Measurements from ENCODE around the gene COMMD1. TPM values are rescaled to one million over a fixed set of nuclear protein-coding genes. Genes with fewer than 3 reads are reported as not detected.
A peak's percentile ranks its signal among the peaks of the same experiment; 100 is the strongest.
"Not testable (repeated sequence)": the region's sequence is repeated elsewhere in the genome, so short reads cannot be mapped to it uniquely, and the experiment has no call there.

COMMD1 gene
- total RNA-seq, 1 experiment from 2014 or later, result 31.7 TPM

GRCh38 chr2:62001431-62001830 lies 96.0 kb downstream of the COMMD1 start:
- H3K4me2 ChIP-seq (ENCODE audit: low read length), result no peak overlapping the region
- DNase-seq (no peak), ATAC-seq (no peak)
- no peaks in the 10 kb centered on the region for H3K4me1 ChIP-seq (ENCODE audit: insufficient read depth, low read length)
- POLR2A ChIA-PET (ENCODE audit: unreplicated experiment), result no interaction called here
- no TSS peak for BruUV-seq (replicated peaks)
- no peaks in the 10 kb centered on the region for H3F3A ChIP-seq (ENCODE audit: low read length, unreplicated experiment)
- no peaks in the 10 kb centered on the region for H3K9me2 ChIP-seq (replicated peaks; ENCODE audit: low read length)
- H4K20me1 ChIP-seq (ENCODE audit: low read length), result no peaks in the 10 kb centered on the region
- H3K36me3 ChIP-seq (ENCODE audit: low read depth, low read length), result no peaks in the 10 kb centered on the region
- no peak overlapping the region for H2AFZ ChIP-seq (ENCODE audit: low read length)
- intact Hi-C loops (cut with micrococcal nuclease), result no loop called here
- H3K27ac ChIP-seq (ENCODE audit: low read length), result no peak overlapping the region
- no peaks in the 10 kb centered on the region for H3K27me3 ChIP-seq (ENCODE audit: low read length)
- TF ChIP-seq EZH2 (IDR thresholded peaks at IDR 0.05; ENCODE audit: low read length, unreplicated experiment), result no peak
- TF ChIP-seq, protein P1, sequence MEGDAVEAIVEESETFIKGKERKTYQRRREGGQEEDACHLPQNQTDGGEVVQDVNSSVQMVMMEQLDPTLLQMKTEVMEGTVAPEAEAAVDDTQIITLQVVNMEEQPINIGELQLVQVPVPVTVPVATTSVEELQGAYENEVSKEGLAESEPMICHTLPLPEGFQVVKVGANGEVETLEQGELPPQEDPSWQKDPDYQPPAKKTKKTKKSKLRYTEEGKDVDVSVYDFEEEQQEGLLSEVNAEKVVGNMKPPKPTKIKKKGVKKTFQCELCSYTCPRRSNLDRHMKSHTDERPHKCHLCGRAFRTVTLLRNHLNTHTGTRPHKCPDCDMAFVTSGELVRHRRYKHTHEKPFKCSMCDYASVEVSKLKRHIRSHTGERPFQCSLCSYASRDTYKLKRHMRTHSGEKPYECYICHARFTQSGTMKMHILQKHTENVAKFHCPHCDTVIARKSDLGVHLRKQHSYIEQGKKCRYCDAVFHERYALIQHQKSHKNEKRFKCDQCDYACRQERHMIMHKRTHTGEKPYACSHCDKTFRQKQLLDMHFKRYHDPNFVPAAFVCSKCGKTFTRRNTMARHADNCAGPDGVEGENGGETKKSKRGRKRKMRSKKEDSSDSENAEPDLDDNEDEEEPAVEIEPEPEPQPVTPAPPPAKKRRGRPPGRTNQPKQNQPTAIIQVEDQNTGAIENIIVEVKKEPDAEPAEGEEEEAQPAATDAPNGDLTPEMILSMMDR (conservative IDR thresholded peaks at IDR 0.05; ENCODE audit: low read depth, low read length), result no peak
- H3K4me3 ChIP-seq (ENCODE audit: low read length), result no peak overlapping the region
- H3K9me3 ChIP-seq (ENCODE audit: low read length), result no peaks in the 10 kb centered on the region
- H3K79me2 ChIP-seq (ENCODE audit: low read length), result no peaks in the 10 kb centered on the region
- CTCF ChIA-PET, result no interaction called here
- H3K9ac ChIP-seq (ENCODE audit: low read length), result no peak overlapping the region

DNA sequence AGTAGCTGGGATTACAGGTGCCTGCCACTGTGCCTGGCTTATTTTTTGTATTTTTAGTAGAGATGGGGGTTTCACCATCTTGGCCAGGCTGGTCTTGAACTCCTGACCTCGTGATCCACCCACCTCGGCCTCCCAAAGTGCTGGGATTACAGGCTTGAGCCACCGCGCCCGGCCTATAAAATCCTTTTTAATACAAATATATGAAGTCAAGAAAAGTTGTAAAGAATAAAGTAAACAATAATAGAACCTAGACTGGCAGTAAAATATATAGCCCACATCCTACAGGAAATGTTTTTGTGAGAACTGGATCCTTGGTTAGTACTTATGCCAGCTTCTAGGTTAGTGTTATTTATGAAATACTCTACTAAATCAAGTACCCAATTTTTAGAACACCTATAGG lies 99.0 kb downstream of the COMMD1 start:
- CTCF ChIA-PET; H3F3A ChIP-seq (ENCODE audit: low read length, unreplicated experiment); H3K9me2 ChIP-seq (replicated peaks; ENCODE audit: low read length); intact Hi-C loops (cut with micrococcal nuclease); H3K4me1 ChIP-seq (ENCODE audit: insufficient read depth, low read length); H3K9me3 ChIP-seq (ENCODE audit: low read length); H3K27me3 ChIP-seq (ENCODE audit: low read length); H2AFZ ChIP-seq (ENCODE audit: low read length); H3K4me3 ChIP-seq (ENCODE audit: low read length); H3K79me2 ChIP-seq (ENCODE audit: low read length); DNase-seq; BruUV-seq (replicated peaks); POLR2A ChIA-PET (ENCODE audit: unreplicated experiment); H3K9ac ChIP-seq (ENCODE audit: low read length); H3K4me2 ChIP-seq (ENCODE audit: low read length); H3K27ac ChIP-seq (ENCODE audit: low read length); H4K20me1 ChIP-seq (ENCODE audit: low read length); H3K36me3 ChIP-seq (ENCODE audit: low read depth, low read length): not testable (repeated sequence)
- peak; percentile 68 for ATAC-seq

GRCh38 chr2:62007555-62007954 lies 102.1 kb downstream of the COMMD1 start:
- no peak for ATAC-seq

More at GRCh38 chr2:62007555-62007954, 102.1 kb downstream of the COMMD1 start:
- Histone ChIP-seq H3K27me3 (ENCODE audit: low read length) (no peaks in the 10 kb centered on the region), H3K9me2 (replicated peaks; ENCODE audit: low read length) (no peaks in the 10 kb centered on the region), H2AFZ (ENCODE audit: low read length) (no peak overlapping the region), H3K79me2 (ENCODE audit: low read length) (no peaks in the 10 kb centered on the region), H4K20me1 (ENCODE audit: low read length) (no peaks in the 10 kb centered on the region), H3K4me2 (ENCODE audit: low read length) (no peak overlapping the region), H3K9ac (ENCODE audit: low read length) (no peak overlapping the region), H3K9me3 (ENCODE audit: low read length) (no peaks in the 10 kb centered on the region), H3K27ac (ENCODE audit: low read length) (no peak overlapping the region), H3F3A (ENCODE audit: low read length, unreplicated experiment) (no peaks in the 10 kb centered on the region), H3K4me3 (ENCODE audit: low read length) (no peak overlapping the region), H3K36me3 (ENCODE audit: low read depth, low read length) (no peaks in the 10 kb centered on the region), H3K4me1 (ENCODE audit: insufficient read depth, low read length) (no peaks in the 10 kb centered on the region)
- no TSS peak for BruUV-seq (replicated peaks)
- no peak for DNase-seq
- intact Hi-C loops (cut with micrococcal nuclease), result no loop called here
- no peak for TF ChIP-seq EZH2 (IDR thresholded peaks at IDR 0.05; ENCODE audit: low read length, unreplicated experiment)
- TF ChIP-seq, protein P1 (conservative IDR thresholded peaks at IDR 0.05; ENCODE audit: low read depth, low read length), result no peak
- TF ChIP-seq EZH2phosphoT487 (IDR thresholded peaks at IDR 0.05; ENCODE audit: borderline replicate concordance, low read length), result no peak
- ChIA-PET CTCF (no interaction called here), POLR2A (ENCODE audit: unreplicated experiment) (no interaction called here)

Data from PC-3 (cell line).